NCI-H774 (cell line): ENCODE data around the gene SPSB4.
"Not testable (repeated sequence)": the region's sequence is repeated elsewhere in the genome, so short reads cannot be mapped to it uniquely, and the experiment has no call there.

ENCODE experiments used
- DNase-seq: peaks from one replicate; lab custom pipeline; 2025; lab: John Stamatoyannopoulos, UW

Gene SPSB4

DNA sequence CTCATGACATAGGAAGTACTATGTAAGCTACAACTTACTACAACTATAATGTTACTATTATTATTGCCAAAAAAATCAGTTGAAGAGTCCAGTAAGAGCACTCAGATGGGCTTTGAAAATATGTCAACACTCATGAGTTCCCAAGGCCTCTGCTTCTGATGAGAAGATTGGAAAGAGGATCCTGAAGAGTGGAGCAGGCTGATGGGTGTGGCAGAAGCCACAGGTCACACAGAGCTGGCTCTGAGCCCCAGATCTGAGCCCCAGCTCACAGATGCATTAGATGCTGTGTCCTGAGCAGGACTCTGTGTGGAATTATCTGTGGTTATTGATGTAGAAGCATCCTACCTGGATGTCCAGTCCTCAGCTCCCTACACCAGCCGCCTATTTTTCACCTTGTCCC lies 65.6 kb downstream of the SPSB4 start:
- no peak for DNase-seq

DNA sequence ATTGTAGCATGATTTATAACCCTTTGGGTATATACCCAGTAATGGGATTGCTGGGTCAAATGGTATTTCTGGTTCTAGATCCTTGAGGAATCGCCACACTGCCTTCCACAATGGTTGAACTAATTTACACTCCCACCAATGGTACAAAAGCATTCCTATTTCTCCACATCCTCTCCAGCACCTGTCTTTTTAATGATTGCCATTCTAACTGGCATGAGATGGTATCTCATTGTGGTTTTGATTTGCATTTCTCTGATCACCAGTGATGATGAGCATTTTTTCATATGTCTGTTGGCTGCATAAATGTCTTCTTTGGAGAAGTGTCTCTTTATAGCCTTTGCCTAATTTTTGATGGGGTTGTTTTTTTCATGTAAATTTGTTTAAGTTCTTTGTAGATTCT lies 66.8 kb downstream of the SPSB4 start:
- DNase-seq: not testable (repeated sequence)

DNA sequence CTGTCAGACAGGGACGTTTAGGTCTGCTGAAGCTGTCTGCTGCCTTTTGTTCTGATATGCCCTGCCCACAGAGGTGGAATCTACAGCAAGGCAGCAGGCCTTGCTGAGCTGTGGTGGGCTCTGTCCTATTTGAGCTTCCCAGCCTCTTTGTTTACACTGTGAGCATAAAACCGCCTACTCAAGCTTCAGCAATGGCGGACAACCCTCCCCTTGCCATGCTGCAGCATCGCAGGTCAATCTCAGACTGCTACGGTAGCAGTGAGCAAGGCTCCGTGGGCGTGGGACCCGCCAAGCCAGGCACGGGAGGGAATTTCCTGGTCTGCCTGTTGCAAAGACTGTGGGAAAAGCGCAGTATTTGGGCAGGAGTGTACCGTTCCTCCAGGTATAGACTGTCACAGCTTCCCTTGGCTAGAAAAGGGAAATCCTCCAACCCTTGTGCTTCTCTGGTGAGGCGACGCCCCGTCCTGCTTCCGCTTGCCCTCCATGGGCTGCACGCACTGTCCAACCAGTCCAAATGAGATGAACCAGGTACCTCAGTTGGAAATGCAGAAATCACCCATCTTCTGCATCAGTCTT lies 71.4 kb downstream of the SPSB4 start:
- DNase-seq: no peak

DNA sequence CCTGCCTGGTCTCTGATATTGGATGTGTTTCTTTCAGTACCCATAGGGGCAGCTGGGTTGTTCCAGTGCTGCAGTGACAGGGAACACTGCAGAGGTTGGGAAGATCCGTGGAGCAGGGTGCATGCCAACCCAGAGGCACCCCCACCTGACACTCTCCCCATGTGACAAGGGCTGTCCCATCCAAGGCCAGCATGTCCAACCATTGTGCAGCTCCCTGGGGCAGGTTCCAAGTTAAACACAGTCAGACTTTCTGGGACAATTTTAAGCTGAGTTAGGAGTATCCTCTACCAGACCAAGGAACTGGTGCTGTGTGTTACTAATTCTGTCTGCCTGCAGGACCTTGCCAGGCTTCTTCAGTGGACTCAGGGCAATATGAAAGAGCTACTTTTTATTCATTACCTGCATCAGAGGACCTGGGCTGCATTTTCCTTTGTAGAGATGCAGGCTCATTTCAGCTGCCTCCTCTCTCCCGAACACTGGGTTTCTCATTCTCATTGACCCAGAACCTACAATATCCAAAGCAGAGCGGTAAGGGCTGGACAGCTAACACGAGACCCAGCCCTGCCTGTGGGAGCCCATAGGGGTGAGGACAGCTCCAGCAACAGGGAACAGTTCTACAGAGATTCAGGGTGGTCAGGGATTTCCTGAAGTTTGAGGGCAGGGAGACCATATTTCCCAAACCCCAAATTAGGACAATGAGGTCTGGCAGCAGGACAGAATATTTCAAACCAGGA lies 72.7 kb downstream of the SPSB4 start:
- DNase-seq: no peak

DNA sequence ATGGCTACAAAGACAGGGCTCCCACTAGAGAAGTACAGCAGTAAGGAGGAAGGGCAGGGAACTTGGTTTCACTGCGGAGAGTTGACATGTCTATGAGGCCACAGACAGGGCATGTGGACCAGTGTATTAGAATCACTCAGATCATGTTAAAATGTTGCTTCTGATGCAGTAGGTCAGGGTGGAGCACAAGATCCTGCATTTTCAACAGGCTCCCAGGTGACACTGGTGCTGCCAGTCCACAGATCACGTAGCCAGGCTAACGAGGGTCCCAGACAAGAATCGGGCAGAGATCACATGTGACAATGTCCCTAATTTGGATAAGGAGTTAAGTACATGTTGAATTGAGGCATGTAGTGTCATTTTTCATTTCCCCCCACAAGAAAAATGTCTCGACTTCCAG lies 73.6 kb downstream of the SPSB4 start:
- no peak for DNase-seq

DNA sequence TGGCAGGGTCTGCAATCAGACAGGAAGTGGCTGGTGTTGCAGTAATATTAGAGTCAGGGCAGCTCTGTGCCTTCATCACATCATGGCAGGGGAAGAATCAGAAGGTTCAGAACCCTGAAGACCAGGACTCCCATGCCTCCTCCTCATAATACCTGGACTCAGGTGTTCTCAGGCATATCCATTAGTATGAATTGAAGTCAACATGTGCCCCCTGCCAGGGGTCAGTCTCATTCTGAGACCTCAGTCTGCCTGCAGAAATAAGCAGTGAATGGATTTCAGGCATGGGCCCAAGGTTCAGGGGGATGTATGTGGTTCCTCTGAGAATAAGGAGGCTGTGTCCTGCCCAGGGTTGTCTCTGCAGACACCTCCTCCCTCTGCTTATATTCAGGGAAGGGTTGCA lies 74.2 kb downstream of the SPSB4 start:
- DNase-seq: no peak

DNA sequence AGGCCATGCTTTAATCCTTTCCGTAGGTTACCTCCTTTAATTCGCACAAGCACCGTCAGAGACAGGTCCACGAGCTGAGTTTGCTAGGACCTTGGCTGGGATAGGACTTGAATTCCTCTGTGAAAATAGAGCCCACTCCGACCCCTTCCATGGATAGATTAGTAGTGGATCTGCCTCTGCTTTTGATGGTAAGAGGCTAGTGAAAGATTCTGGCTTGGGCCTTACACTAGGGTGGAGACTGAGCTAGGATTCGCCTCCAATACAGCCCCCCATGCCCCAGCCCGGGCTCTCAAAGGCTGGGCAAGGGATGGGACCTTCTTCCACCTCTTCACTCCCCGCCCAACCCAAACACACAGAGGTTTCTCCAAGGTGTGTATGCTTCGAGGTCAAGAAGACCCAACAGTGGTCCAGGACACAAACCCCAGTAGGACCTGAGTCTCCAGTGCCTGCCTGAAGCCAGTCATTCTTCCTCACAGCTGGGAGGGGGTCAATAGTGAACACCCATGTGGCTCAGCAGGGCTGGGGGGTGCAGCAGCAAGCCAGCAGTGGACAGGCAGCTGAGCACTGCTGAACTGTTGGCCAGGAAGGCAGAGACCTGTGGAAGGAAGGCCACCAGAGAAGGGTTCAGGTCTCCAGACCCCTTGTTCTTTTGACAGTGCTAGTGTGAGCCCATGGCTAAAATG lies 75.7 kb downstream of the SPSB4 start:
- no peak for DNase-seq

DNA sequence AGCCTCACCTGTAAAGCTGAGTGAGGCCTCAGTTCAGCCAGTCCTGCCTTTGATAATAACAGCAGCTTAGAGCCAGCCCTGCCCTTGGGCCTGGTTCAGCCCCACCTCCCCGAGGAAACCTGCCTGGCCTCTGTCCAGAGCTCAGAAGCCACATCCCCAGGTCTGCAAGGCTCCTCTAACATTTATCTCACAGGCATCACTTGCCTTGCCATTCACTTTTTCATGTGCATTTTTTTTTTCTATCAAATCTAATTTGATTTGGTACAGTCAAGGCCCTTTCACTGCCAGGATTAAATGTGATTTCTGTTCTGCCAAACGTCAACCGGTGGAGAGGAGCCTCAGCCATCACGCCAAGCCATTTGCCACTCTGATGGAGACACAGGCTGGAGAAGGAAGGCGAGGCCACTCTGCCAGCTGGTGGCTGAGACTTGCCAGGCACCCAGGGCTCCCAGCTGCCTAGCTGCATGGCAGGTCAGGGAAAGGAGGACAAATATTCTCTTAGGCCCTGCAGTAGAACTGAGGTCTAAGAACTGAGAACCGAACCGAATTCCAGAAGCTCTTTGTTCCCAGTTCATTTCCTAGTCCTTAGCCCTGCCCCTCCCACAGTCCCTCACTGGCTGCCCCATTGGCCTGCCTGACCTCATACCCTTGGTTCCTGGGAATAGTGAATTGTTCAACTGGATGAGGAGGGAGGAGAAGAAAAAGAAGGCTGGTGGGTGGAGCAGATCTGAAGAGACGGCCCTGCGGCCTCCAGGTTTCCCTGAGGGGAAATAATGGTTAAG lies 76.4 kb downstream of the SPSB4 start:
- no peak for DNase-seq

DNA sequence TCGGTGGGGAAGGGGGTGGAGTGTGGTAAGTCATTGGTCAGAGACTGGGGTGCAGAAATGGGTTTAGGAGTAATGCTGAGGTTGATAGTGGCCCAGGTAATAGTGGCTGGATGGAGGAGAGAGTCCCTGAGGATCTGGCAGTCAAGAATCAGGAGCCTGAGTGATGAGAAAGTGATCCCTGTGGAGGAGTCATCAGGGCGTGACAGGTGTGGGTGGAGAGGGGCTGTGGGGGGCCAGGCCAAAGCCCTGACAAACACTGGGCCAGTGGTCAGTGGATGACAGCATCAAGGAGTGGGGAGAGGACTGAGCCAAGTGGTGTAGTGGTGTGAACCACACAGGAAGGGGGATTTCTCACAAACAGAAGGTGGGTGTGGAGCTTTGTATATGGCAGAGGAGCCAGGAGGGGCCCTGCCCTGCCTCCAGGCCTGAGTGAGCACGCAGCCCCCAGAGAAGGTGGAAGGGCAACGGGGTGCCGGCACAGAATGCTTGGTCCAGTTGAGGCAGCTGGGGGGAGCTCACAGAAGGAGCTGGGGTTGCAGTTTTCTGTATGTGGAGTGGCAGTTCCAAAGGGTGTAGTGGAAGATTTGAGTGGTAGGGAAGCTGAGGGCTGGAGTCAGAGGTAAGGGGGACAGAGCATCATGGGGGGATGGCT lies 77.1 kb downstream of the SPSB4 start:
- no peak for DNase-seq

DNA sequence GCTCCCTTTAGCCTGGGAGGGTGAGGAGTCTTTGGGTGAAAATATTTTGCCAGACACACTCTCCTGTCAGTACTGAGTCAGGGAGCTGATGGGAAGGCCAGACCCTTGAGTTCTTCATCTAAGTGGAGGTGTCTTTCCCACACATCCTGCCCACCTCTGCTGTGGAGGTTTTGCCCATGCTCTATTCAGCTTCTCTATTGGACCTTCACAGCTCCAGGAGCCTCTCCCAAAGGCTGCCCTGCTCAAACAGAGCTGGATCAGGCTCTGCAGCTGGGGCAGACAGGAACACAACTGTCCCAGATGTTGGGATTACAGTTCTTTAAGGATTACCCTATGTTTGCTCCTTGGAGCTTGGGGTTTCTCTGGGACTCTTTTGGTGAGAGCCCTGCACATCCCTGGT lies 77.9 kb downstream of the SPSB4 start:
- DNase-seq: no peak

DNA sequence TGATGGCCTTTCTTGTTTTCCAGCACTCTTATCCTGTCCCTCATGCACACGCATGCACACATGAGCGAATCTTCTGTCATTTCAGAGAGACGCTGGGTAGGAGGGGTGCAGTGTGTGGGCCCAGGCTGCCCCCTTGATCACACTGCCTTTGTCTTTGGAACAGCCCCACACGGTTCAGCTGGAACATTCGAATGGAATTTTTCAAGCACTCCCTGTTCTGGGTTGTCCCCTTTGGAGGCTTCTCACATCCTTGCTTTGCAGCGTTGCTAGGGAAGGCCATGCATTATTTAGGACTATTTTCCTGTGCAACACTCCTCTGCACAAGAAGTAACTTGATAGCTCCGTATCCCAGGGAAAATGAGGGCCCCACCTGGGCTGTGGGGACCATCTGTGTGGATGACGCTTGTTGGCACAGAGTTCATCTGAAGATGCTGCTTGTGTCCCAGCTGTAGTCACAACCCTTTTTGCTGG lies 78.4 kb downstream of the SPSB4 start:
- no peak for DNase-seq

DNA sequence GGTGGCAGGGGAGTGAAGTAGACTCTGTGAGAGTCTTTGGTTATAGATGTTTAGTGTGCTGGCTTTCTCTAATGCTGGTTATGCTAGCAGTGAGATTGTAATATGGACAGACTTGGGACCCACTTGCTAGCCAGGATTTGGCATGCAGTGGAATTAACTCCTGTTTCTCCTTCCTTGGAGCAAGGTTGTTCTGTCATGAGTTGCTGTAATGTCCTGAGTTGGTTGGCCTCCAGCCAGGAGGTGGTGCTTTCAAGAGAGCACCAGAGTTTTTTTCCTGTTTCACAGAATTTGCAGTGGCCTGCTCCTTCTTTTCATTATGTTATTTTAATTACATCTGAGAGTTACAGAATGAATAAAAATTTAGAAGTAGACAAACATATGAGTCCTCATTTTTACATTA lies 92.4 kb downstream of the SPSB4 start:
- DNase-seq: no peak

DNA sequence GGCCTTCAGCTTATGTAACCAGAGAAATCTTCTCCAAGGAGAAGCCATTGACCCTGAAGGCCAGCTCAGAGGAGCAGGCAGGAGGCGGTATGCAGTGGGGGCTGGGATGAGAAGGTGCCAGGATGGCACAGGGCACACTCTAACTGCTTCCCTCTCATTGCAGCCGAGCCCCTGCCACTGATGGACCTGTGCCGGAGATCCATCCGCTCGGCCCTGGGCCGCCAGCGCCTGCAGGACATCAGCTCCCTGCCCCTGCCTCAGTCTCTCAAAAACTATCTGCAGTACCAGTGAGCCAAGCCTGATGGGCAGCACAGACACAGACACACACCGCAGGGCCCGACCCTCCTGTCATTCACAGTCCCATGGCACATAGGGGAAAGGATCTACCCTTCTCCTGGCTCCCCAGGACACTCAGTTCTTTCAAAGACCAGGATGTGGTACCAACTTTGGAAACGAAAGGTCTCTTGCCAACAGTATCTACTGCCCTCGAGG lies 95.9 kb downstream of the SPSB4 start:
- no peak for DNase-seq

DNA sequence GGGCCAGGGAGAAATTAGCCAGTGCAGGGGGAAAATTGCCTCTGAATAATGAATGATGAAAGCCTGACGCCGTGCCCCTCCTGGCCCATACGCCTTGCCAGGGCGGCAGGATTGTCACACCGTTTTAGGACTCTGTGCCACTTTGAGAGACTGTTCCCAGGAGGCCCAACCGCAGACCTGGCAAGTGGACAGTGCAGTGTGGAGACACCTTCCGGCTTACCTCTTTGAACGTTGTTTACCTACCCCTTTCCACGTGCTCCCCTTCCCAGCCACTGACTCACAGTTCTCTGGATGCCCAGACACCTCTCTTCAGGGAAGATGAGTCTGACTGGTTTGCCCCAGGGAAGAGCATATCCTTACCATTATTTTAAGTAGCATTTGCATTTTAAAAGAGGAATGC lies 96.5 kb downstream of the SPSB4 start:
- no peak for DNase-seq

DNA sequence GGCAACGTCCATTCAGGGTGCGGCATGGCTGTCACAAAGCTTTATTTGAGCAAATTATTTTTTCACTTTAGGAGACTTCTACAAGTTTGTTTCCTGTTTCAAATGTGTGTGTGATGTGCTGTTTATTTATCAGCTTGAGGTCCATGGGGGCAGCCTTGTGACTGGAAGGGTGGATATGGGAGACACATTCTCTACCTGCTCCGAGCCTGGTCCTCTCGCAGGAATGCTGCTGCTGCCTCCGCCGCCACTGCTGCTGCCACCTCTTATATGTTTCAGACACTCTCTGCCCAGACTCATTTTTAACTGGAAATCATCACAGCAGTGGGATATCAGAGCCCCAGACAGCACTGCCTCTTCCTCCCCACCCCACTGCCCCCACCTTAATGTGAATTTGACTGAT lies 97.0 kb downstream of the SPSB4 start:
- DNase-seq: no peak

DNA sequence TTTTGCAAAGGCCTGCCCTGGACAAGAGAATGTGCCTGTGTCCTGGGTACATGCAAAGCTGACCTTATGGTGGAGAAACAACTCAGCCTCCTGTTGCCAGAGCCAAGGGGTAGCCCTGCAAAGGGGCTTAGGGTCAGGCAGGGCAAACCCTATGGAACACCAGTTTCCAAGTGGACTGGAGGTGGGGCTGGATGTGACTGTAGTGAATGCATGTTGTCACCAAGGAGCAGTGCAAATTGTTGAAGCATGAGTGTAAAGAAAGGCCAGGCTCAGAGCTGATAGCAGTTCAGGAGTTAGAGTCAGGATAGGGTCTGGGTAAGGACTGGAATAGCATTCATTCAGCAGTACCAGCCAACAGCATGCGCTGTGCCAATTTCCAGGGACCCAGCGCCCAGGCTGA lies 97.6 kb downstream of the SPSB4 start:
- no peak for DNase-seq

DNA sequence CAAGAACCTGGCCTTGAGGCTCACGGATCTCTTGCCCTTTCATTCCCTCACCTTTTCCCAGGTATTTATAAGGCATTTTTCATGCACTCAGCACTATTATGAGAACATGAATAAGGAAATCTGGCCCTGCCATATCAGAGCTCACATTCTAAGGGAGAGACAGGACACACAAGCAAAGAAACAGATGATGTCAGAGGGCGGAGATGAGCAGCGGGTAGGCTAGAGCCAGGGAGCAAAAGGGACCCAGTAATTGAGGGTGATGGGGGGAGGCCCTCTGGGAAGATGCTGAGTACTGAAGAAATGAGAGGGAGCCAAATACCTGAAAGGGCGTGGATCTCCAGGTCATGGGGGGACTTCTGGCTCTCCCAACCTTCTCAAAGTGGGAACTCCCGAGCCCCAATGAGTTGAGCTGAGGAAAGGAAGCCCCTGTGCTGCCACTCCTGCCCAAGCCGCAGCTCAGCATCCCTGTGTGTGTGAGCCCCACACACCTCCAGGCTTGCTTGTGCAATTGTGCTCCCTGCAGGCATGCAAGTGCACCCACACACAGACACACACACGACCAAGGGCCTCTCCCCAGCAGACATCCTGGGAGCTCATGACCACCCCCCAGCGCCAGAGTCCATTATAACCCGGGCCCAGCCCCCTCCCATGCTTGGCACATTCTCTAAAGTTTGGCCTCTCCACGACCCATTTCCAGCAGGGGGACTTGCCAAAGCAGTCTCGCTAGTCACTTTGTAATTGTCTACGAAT lies 99.1 kb downstream of the SPSB4 start:
- no peak for DNase-seq

DNA sequence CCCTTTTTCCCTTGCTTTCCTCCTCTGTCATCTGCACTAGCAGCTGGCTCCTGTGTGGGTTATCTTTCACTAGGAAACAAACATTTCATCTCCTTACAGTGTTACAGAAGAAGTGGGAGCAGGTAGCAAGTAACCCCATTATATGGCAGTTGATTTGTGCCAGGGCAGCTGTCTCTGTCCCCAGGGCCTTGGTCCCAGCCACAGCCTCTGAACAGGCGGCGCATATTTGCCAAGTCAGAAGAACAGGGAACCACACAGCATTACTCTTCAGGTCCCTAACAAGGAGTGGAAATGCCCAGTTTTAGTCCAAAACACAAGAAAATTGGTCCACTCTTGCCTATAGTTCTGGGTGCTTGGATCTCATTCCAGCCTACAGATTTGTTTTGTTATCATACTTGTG lies 99.8 kb downstream of the SPSB4 start:
- DNase-seq: no peak

DNA sequence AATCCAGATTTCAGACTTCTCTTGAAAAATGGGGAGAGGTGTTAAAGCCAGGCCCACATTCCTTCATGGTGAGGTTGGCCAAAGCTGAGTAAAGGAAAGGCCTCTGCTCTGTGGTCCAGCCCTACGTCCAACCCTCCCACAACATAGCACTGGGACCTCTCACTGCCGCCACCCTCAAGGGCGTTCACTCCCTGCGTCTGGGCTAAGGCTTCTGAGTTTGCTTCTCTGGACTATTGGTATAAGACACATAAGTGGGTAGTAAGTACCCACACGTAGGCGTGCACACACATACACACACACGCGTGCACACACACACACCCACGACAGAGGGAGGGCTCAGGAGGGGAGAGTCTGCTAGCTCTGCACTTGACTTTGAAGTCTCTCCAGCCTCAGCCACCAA lies 100.3 kb downstream of the SPSB4 start:
- DNase-seq: no peak

DNA sequence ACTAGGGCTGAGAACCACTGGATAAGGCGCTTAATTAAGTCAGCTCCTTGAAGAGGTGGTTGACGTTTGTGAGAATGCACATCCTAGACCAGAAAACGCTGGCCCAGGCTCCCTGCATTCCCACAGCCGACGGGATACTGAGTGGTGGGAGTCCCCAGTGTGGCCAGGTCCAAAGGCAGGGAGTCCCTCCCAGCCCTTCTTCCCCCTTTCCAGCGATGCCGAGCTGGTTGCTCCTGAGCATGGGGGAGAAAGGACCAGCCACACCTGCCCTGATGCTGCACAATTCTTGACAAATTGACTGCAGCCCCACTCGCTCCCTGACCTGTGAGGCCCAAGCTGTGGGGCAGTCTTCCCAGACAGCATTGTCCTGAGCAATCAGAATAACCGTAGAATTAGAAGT lies 101.0 kb downstream of the SPSB4 start:
- no peak for DNase-seq
